DMS53 treated with DMSO at 0.1 percent for 48 hours (cell line): ENCODE data around the gene SLC16A2.
"Not testable (repeated sequence)": the region's sequence is repeated elsewhere in the genome, so short reads cannot be mapped to it uniquely, and the experiment has no call there.

Experiments used
- DNase-seq: peaks from one replicate; lab custom pipeline; 2025; ENCODE audit not compliant: unreplicated experiment; lab: John Stamatoyannopoulos, UW

SLC16A2 gene

DNA sequence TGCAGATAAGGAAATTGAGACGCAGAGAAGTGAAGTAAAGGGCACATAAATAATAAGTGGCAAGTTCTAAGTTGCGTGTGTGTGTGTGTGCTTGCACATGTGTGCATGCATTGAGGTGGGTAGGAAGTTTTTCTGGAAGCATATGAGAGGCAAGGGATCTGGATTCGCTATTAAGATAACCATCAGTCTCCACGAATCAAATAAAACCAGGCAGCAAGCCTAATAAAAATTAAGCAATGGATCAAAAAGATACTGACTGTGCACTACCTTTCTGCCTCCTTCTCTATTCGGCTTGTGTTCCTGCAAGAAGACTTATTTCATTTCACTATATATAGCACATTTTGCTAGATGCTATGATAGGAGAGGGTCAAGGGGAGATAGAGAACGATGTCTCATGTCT lies 23.8 kb downstream of the SLC16A2 start:
- no peak for DNase-seq

DNA sequence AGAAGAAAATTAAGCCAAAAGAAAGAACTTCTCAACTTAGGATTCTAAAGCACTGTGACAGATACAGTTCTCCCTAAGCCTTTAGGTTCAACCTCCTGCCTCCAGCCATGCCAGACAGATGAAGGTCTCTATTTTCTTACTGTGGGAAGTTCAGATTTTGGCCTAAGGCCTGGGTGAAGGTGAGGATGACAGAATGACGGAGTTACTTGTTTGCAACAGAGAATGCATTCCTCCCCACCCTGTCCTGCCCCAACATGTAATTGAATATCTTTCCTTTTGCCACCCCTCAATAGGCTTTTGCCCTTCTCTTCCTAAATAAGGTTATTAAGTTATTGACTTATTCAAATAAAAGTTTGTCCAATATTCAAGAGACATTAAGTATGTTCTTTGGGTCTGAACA lies 25.6 kb downstream of the SLC16A2 start:
- no peak for DNase-seq

DNA sequence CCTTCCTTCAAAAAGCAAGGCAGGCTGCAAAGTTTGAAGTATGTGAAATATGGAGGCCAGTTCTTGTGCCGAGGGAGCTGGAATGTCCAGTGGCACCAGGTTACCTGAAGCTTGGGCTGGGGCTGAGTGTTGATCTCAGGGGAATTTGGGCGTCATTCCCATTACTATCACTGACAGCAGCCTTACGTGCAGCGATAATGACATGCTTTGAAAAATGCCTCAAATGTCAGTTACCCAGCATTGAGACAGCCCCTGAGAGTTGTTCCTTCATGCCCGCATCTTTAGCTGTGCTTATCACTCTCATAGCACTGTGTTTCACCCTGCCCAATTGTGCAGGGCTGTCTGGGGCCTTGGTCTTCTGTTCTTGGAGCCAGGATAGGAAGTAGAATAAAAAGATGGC lies 27.4 kb downstream of the SLC16A2 start:
- no peak for DNase-seq

DNA sequence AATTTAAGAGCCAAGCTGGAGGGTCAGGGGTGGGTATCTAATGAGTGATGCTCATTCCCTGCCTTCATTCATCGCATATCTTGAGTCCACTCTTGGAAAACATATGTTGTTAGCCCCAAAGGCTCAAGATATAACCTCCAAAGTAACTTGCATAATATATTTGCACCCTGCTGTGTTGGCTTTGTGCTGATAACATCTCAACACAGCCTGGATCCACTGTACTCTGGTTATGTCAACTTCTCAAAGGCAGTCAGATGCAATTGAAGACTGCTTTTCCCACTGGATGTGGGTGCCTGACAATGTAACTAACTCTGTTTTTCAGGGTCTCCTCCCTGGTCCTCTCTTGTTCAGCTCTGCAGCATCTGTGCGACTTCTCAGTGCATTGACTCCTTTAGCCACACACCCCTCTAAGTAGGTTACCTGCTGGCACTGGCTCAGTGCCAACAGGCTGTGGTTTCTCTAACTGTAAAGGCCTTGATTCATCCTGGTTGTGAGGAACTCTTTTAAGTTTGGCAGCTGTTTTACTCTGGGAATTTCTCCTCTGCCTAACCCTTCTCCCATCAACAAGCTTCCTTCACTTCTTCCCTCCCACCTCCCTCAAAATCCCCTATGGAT lies 28.1 kb downstream of the SLC16A2 start:
- DNase-seq: no peak

DNA sequence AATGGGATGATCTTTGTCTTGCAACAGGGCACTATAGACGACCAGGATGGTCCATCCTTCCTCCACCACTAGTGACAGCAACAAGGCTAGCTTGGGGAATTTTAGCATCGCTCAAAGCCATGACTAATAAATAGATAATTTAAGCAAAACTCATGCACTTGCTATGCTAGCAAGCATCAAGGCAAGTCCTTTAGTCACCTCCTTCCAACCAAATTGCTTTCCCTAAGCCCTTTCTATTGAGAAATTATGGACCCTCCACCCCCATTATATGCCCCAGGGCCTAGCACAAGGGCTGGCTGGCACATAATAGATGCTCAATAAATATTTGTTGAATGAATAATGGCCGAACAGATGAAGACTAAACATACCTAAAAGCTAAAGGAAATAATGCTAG lies 28.6 kb downstream of the SLC16A2 start:
- no peak for DNase-seq

DNA sequence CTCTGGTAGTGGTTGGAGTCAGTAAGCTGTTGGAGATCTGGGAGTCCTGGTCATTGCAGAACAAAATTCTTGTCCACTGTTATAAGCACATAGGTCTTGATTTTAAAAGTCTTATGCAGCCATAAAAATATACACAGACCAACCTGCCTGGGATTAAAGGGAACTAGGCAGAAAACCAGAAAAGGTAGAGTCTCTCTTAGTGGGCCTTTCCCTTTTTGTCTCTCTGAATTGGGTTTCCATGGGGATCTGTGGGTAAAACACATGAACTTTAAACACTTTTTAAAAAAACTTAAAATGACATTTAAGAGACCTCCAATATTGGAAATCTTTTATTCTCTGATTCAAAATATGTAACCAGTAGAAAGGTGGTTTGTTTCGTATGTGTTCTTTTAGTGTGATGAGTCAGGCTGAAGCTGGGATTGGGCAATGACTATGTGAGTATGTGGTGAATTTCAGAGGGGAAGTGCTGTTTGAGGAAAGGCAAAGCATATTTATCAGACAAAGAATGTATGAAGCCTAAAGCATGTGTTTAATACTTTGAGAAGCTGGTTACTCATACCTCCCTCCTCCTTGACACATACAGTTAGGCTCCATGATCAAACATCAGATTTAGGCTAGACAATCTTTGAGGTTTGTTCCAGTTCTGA lies 29.6 kb downstream of the SLC16A2 start:
- DNase-seq: no peak

DNA sequence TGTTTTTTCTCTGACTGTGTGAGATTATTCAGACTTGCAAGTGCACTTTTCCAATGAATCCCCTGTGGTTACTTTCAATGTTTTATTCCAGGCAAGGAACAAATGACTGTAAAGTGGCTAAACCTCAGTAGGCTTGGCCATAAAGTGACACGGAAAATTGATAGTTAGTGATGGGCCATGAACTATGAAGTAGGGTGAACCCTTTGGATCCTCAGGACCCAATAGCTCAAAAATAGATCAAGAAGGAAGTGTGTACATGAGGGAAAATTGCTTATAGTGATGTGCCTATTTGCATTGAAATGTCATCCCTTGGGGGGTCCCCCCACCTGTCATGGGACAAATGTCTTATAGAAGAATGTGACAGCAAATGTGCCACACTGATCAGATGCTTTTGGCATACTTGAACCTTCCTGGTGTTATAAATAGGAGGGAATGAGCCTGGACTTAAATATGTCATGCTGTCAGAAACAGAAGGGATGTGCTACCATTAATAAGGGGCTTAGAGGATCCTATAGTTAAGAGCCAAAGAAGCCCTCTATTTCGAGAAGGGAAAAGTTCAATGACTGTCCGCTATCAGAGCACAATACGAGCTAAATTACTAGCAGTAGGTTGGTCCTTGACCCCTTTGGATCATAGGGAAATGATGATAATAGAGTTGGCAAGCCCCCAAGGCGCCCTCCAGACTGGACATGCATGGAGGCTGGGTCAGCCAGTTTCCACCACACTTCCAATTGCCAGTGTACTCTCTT lies 30.3 kb downstream of the SLC16A2 start:
- DNase-seq: no peak

DNA sequence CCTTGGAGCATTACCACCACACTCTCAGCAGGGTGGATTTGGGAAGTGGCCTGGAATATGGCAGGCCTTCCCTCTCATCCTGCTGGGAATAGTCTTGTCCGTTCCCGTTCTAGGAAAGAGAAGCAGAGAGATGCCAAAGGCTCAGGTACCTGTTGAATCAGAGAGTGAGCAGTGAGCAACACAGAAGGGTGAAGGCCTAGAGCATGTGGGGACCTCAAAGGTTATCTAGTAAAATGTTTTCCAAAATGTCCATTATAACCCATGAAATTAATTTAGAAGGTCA lies 30.8 kb downstream of the SLC16A2 start:
- DNase-seq: no peak

DNA sequence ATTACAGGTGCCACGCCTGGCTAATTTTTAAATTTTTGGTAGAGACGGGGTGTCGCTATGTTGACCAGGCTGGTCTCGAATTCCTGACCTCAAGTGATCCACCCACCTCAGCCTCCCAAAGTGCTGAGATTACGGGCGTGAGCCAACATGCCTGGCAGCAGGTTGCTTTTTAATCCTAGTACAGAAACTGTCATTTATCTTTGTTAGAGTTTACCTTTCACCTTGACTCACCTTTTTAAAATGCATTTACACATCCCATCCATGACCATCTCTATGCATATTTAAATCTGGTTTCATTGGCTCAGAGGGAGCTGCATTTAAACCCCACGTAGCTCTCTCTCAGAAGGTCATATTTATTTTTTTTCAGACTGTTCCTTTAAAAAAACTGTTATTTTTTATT lies 31.9 kb downstream of the SLC16A2 start:
- no peak for DNase-seq

DNA sequence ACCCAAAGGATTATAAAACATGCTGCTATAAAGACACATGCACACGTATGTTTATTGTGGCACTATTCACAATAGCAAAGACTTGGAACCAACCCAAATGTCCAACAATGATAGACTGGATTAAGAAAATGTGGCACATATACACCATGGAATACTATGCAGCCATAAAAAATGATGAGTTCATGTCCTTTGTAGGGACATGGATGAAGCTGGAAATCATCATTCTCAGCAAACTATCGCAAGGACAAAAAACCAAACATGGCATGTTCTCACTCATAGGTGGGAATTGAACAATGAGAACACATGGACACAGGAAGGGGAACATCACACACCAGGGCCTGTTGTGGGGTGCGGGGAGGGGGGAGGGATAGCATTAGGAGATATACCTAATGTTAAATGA lies 32.9 kb downstream of the SLC16A2 start:
- not testable (repeated sequence) for DNase-seq

DNA sequence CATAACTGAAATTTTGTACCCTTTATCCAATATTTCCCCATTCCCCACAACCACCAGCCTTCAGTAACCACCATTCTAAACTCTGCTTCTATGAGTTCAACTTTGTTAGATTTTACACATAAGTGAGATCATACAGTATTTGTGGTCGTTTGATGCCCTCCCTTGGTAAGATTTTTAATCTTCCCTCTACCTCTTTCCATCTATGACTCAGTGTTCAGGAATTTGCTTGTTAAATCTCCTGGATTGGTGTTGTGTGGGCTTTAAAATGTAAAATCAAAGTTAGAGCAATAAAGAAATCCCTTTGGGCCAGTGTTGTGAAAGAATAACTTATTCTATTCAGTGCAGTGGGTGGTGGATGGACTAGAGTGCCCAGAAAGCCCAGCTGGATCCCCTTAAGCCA lies 37.4 kb downstream of the SLC16A2 start:
- DNase-seq: no peak

DNA sequence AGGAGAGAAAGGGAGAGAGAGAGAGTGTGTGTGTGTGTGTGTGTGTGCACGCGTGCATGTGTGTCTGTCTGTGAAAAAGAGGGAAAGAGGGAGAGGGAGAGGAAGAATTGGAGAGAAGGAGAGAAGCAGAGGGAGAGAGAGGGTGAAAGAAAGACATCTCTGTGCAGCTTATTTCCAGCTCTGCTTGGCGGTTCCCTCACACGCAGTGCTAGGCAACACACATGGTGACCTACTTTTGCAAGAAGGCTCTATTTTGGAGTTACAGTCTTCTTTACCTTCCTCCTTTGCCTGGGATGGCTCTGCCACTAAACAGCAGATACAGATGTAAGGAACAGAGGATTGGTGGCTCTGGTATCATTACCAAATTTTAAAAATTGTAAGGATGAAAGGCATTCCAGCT lies 40.1 kb downstream of the SLC16A2 start:
- DNase-seq: no peak

DNA sequence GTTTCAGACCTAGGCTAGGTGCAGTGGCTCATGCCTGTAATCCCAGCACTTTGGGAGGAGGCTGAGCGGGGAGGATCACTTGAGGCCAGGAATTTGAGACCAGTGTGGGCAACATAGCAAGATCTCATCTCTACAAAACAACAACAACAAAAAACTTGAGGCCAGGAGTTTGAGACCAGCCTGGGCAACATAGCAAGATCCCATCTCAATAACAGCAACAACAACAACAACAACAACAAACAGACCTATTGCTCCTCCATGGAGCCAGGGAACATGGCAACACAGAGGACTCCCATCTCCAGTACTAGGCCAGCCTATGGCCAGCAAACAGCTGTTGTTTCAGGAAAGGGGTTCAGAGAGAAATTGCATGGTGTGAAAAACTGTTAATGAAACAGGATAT lies 43.4 kb downstream of the SLC16A2 start:
- no peak for DNase-seq

DNA sequence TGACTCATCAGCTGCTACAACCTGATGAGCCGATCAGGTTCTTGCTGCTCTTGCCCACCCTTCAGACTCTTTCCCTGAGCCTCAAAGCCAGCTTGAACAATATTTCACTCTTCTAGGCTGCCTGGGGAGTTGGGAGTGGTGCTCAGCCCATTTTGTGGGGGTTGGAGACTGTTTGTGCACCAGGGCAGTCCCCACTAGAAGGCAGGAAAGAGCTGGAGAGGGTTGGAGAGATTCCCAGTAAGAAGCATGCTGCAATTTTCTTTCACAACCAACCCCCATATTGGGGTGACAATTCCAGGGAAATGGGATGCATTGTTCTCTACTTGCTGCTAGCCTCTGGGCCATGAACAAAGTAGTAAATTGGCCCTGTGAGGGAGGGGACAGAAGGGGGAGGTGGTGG lies 44.1 kb downstream of the SLC16A2 start:
- no peak for DNase-seq

DNA sequence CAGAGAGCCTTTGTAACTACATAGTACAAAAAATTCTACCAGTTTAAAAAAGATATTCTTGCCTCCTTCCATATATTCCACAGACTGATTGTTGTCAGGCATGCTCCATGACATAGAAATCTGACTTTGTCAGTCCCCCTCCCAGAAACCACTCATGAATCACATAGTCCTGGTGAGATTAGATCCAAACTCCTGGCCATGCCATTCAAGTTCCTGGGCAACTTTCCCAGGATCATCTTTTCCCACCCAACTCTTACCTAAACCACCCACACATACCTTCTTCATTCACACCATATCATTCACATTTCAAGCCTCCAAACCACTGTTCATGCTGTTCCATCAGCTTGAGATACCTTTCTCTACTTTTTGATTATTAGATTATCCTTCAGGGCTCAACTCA lies 46.4 kb downstream of the SLC16A2 start:
- DNase-seq: no peak

DNA sequence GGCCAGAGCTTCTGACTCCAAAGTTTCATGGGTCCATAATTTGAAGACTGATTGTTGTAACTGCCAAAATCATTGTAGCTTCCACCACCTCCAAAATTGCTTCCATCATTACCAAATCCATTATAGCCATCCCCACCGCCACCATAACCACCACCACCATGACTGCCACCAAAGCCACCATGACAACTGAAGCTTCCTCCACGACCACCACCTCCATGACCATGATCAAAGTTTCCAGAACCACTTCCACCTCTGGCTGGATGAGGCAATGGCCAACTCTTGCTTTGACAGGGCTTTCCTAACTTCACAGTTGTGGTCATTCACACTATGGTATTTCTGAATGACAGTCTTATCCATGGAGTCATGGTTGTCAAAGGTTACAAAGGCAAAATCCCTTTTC lies 51.8 kb downstream of the SLC16A2 start:
- not testable (repeated sequence) for DNase-seq

DNA sequence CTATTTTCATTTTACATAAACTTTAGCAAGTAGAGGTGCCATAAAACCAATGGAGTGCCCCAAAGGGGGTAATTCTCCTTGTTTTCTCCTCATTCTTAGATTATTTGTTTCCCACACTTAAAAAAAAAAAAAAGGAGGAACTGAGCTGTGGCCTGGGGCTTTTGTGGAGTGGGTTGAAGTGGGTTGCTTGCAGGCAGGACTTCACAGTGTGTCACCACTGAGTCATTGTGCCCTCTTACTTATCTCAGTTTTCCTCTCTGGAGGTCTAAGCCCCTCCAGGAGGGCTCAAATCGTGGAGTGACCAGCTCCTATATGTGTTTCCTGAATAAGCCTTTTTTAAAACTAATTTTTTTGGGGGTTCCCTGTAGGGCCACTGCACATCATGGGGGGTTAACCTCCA lies 69.0 kb downstream of the SLC16A2 start:
- no peak for DNase-seq

DNA sequence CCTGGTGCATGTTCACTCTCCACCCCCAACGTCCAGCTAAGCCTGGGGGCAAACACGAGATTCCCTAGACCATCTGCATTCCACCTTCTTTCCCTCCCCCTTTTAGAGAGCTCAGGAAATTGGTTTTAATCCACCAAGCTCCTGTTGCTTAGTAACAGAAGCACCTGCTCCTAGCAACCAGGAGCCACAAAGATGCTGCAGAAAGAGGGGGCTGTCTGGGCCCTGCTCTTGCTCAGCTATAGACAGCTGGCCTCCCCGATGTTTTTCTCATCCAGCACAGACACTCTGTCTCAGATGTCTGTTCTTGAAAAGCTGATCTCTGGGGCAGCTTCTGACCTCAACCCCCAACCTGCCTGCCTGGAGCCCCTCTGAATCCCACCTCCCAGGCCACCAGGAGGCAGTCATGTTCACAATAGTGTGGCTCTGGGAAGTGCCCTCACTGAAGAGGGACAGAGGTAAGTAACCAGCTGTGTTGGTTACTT lies 71.5 kb downstream of the SLC16A2 start:
- DNase-seq: no peak

DNA sequence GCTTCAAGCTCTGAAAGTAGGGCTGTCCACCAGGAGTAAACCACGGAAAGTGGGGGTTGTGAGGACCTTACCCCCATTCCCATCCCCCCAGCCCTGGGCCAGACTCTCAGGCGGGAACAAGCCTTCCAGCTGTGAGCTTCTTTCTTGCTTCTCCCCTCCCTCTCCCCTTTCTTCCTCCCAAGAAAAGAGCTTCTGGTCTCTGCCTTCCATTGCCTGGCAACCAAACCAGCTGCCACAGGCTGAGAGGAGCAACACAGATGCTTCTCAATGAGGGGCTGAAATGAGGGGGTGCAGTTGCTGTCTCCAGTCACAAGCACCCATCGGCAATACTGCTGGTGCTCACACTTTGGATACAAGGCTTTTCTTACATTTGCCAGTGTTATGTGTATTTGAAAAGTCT lies 72.5 kb downstream of the SLC16A2 start:
- no peak for DNase-seq

DNA sequence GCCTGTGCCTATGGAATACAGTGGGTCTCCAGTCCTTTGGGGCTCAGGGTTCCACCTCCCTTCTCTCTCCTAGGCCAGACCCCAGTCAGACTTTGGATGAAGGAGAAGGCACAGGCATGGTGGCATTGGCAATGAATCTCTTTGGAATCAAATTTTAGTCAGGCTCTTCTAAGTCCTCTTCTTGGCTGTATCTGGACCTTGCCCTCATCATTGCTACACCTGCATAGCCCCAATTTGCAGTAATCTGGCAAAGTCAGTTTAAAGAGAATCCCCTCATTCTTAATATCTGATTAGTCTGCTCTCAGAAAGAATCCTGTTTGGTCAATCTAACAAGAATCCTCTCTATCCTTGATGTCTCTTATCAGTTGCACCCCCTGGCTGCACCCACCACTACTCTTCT lies 77.6 kb downstream of the SLC16A2 start:
- DNase-seq: no peak

DNA sequence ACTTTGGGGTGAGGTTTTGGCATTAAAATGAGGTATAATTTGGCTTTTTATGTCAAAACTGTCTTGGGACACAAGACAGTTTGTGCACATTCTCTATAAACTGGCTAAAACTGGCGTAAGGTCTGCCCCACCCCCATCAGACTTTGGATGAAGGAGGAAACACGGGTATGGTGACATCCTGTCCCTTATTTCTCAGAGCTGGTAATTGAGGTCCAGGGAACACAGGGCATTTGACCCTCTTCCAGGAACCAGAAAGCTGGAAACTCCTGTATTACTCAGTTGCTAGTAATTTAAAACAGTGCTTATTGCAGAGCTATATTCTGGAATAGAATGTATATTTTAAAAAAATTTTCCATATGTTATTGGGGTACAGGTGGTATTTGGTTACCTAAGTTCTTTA lies 78.8 kb downstream of the SLC16A2 start:
- DNase-seq: no peak

DNA sequence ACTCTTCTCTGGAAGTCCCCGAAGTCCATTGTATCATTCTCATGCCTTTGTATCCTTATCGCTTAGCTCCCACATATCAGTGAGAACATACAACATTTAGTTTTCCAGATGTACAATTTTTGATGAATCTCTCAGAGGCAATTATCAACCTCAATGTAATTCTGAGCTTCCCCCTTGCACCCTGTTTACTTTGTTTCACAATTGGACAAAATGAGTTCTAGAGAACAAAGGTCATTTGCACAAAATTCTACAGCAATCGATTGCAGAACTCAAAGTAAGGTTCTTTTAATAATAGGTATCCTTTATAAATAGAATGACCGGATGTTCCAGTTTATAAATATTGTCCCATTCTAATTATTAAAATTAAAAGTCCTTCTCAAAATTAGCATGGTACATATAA lies 79.3 kb downstream of the SLC16A2 start:
- DNase-seq: no peak

DNA sequence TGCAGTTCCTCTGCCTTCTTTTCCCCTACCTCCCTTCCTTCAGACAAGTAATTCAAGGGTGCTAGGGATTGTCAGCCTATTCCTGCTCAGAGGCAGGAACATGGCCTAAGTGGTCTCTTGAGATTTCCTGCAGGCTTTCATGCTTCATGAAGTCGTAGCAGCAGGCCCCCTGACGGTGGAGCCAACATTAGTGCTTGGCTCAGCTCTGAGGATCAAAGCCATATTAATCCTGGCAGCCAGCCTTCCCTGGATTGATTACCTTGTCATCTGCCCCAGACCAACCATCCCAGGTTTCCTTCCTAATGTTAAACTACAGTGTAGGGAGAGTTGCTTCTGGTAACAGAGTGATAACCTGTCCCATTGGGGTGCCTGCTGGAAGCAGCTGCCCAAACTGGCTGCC lies 84.1 kb downstream of the SLC16A2 start:
- DNase-seq: no peak
